HepG2 (cell line): ENCODE results near the gene RPF1. TPM values are rescaled to one million over a fixed set of nuclear protein-coding genes. Genes with fewer than 3 reads are reported as not detected.

Experiments used
- CCDC6 ChIP-seq: sonication (generic); formaldehyde crosslinking; IDR thresholded peaks from 2 replicates; pipeline ENCODE4 v1.8.1; 2022; ENCODE audit warnings: mild to moderate bottlenecking, missing genetic modification reagents, moderate library complexity
- GABPB1 ChIP-seq: IDR thresholded peaks from 2 replicates; pipeline ENCODE4 v1.6.1; 2016; ENCODE audit warnings: mild to moderate bottlenecking, missing genetic modification reagents, moderate library complexity, missing compliant biosample characterization
- HNRNPH1 ChIP-seq: fragments of 200-400 bp; formaldehyde crosslinking; optimal IDR thresholded peaks from 2 replicates; pipeline ENCODE3; 2017; ENCODE audit warnings: mild to moderate bottlenecking, low read depth, low read length
- ISX ChIP-seq: sonication (generic); formaldehyde crosslinking; conservative IDR thresholded peaks from 2 replicates; pipeline ENCODE4 v1.5.0; 2020; ENCODE audit warnings: missing genetic modification reagents
- MTA1 ChIP-seq: sonication (generic); formaldehyde crosslinking; IDR thresholded peaks from 2 replicates; pipeline ENCODE4 v1.4.0; 2020; ENCODE audit warnings: missing genetic modification reagents, mild to moderate bottlenecking, borderline replicate concordance
- NR2F1 ChIP-seq, 2 experiments: fragments of 450-650 bp in 1 of 2; formaldehyde crosslinking in 1 of 2; IDR thresholded peaks; 2 replicates each; pipeline versions ENCODE4 v1.5.0 to v1.6.1; 2016 to 2020; ENCODE audit warnings: mild to moderate bottlenecking in 1 of 2, missing compliant biosample characterization in 1 of 2, missing genetic modification reagents in 1 of 2, moderate library complexity in 1 of 2
- PCBP1 ChIP-seq: fragments of 200-400 bp; formaldehyde crosslinking; IDR thresholded peaks from 2 replicates; pipeline ENCODE4 v1.6.1; 2017; ENCODE audit warnings: mild to moderate bottlenecking, low read depth, low read length, borderline replicate concordance
- RBFOX2 ChIP-seq: fragments of 200-400 bp; formaldehyde crosslinking; IDR thresholded peaks from 2 replicates; pipeline ENCODE4 v1.6.1; 2017; ENCODE audit warnings: low read depth, mild to moderate bottlenecking, low read length
- STAG1 ChIP-seq: sonication (generic); formaldehyde crosslinking; IDR thresholded peaks from 2 replicates; pipeline ENCODE4 v1.4.0; 2020; ENCODE audit warnings: missing genetic modification reagents
- ZBTB1 ChIP-seq: sonication (generic); formaldehyde crosslinking; IDR thresholded peaks from 2 replicates; pipeline ENCODE4 v1.4.0; 2020; ENCODE audit warnings: missing genetic modification reagents, borderline replicate concordance
- ZMAT3 ChIP-seq: sonication (generic); formaldehyde crosslinking; conservative IDR thresholded peaks from 2 replicates; pipeline ENCODE4 v1.7.0; 2021; ENCODE audit warnings: missing genetic modification reagents
- ZNF331 ChIP-seq: sonication (generic); formaldehyde crosslinking; IDR thresholded peaks from 2 replicates; pipeline ENCODE4 v1.4.0; 2020; ENCODE audit warnings: missing genetic modification reagents
- ZNF550 ChIP-seq: sonication (generic); formaldehyde crosslinking; IDR thresholded peaks from 2 replicates; pipeline ENCODE4 v1.4.0; 2020; ENCODE audit warnings: mild to moderate bottlenecking, missing genetic modification reagents, borderline replicate concordance
- ZNF776 ChIP-seq: sonication (generic); formaldehyde crosslinking; IDR thresholded peaks from 2 replicates; pipeline ENCODE4 v1.4.0; 2020; ENCODE audit warnings: mild to moderate bottlenecking, missing genetic modification reagents
- polyA plus RNA-seq, 8 experiments: library from polyadenylated mRNA; depleted of rRNA in 3 of 8; stranded (reverse) in 7 of 8; unstranded in 1 of 8; fragments of >200 nt; fragmentation: Illumina TruSeq in 4 of 8; extraction: Trizol in 4 of 8; gene quantifications; 2 replicates each; pipeline versions ENCODE4 v1.2.1 to v1.2.3, GENCODE V29; 2011 to 2016; ENCODE audit warnings: low read depth in 4 of 8, missing spikeins in 1 of 8, mixed read lengths in 1 of 8; ENCODE audit not compliant: insufficient read depth in 1 of 8
- total RNA-seq, 5 experiments: library from RNA; depleted of rRNA; stranded (reverse); fragments of >200 nt; fragmentation: Illumina TruSeq; extraction: Trizol; gene quantifications; 2 replicates each; pipeline ENCODE4 v1.2.3, GENCODE V29; 2016; ENCODE audit warnings: low read depth in 1 of 5
- TF ChIP-seq, protein P1 (sequence below): sonication (generic); formaldehyde crosslinking; IDR thresholded peaks from 2 replicates; pipeline ENCODE4 v1.5.1; 2020; ENCODE audit warnings: mild to moderate bottlenecking, missing genetic modification reagents, borderline replicate concordance
- TF ChIP-seq, protein P2 (sequence below): sonication (generic); formaldehyde crosslinking; IDR thresholded peaks from 2 replicates; pipeline ENCODE4 v1.5.0; 2020; ENCODE audit warnings: missing genetic modification reagents
- TF ChIP-seq, protein P3 (sequence below): sonication (generic); formaldehyde crosslinking; IDR thresholded peaks from 2 replicates; pipeline ENCODE4 v1.8.0; 2022; ENCODE audit warnings: missing genetic modification reagents, mild to moderate bottlenecking, moderate library complexity, borderline replicate concordance
- TF ChIP-seq, protein P4 (sequence below): IDR thresholded peaks from 2 replicates; pipeline ENCODE4 v1.6.1; 2016; ENCODE audit warnings: missing compliant biosample characterization, missing genetic modification reagents, borderline replicate concordance
- TF ChIP-seq, protein P5 (sequence below): sonication (generic); formaldehyde crosslinking; IDR thresholded peaks from 2 replicates; pipeline ENCODE4 v1.8.0; 2023; ENCODE audit warnings: mild to moderate bottlenecking, missing genetic modification reagents

Gene RPF1
- total and polyA plus RNA-seq, 2 of the 13 experiments (the other 11 are each of a cell fraction or from before 2014, with no cell fraction given) = 23.0 to 39.0 TPM

DNA sequence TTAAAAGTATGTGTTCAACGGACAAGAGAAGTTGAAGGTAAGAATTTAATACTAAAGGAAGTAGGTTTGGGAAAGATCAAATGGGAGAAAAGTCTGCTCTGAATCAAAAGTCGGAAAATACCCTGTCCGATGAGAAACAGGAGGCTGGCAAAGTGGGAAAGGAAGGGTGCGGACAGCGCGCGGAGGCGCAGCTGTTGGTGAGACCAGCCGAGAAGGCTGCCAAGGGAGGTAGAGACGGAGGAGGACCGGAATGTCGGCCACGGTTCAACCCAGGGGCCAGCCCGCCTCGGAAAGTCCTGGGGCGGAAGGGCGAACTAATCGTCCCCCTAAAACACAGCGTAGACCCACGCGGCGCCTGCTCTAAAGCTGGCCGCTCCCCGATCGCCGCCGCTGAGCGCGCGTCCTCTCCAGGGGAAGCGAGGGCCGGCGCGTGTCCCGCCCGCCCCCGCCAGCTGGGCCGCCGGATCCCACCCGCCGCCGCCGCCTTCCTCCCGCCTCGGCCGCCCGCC is 26.5 kb downstream of the RPF1 start (continued):
- TF ChIP-seq PCBP1 (no peak), CCDC6 (CRISPR knock-in tag) (no peak; the same call in 1 of the 2 replicates), RBFOX2 (no peak), STAG1 (no peak), MTA1 (CRISPR knock-in tag) (peak; percentile 16; the same call in 1 of the 2 replicates), ZBTB1 (CRISPR knock-in tag) (no peak), ZNF776 (no peak), ZNF331 (CRISPR knock-in tag) (no peak), ISX (peak; percentile 65; the same call in 1 of the 2 replicates), HNRNPH1 (no peak), GABPB1 (CRISPR knock-in tag) (no peak), NR2F1 (CRISPR knock-in tag; IDR thresholded peaks at IDR 0.05) (no peak), ZNF550 (no peak), ZMAT3 (CRISPR knock-in tag) (0 out of 2 replicates have a peak, but pooled peaks have one; percentile 22)
- TF ChIP-seq, protein P1, sequence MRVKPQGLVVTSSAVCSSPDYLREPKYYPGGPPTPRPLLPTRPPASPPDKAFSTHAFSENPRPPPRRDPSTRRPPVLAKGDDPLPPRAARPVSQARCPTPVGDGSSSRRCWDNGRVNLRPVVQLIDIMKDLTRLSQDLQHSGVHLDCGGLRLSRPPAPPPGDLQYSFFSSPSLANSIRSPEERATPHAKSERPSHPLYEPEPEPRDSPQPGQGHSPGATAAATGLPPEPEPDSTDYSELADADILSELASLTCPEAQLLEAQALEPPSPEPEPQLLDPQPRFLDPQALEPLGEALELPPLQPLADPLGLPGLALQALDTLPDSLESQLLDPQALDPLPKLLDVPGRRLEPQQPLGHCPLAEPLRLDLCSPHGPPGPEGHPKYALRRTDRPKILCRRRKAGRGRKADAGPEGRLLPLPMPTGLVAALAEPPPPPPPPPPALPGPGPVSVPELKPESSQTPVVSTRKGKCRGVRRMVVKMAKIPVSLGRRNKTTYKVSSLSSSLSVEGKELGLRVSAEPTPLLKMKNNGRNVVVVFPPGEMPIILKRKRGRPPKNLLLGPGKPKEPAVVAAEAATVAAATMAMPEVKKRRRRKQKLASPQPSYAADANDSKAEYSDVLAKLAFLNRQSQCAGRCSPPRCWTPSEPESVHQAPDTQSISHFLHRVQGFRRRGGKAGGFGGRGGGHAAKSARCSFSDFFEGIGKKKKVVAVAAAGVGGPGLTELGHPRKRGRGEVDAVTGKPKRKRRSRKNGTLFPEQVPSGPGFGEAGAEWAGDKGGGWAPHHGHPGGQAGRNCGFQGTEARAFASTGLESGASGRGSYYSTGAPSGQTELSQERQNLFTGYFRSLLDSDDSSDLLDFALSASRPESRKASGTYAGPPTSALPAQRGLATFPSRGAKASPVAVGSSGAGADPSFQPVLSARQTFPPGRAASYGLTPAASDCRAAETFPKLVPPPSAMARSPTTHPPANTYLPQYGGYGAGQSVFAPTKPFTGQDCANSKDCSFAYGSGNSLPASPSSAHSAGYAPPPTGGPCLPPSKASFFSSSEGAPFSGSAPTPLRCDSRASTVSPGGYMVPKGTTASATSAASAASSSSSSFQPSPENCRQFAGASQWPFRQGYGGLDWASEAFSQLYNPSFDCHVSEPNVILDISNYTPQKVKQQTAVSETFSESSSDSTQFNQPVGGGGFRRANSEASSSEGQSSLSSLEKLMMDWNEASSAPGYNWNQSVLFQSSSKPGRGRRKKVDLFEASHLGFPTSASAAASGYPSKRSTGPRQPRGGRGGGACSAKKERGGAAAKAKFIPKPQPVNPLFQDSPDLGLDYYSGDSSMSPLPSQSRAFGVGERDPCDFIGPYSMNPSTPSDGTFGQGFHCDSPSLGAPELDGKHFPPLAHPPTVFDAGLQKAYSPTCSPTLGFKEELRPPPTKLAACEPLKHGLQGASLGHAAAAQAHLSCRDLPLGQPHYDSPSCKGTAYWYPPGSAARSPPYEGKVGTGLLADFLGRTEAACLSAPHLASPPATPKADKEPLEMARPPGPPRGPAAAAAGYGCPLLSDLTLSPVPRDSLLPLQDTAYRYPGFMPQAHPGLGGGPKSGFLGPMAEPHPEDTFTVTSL (CRISPR knock-in tag) = no peak
- TF ChIP-seq, protein P2, sequence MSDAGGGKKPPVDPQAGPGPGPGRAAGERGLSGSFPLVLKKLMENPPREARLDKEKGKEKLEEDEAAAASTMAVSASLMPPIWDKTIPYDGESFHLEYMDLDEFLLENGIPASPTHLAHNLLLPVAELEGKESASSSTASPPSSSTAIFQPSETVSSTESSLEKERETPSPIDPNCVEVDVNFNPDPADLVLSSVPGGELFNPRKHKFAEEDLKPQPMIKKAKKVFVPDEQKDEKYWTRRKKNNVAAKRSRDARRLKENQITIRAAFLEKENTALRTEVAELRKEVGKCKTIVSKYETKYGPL (CRISPR knock-in tag) = no peak
- TF ChIP-seq, protein P3, sequence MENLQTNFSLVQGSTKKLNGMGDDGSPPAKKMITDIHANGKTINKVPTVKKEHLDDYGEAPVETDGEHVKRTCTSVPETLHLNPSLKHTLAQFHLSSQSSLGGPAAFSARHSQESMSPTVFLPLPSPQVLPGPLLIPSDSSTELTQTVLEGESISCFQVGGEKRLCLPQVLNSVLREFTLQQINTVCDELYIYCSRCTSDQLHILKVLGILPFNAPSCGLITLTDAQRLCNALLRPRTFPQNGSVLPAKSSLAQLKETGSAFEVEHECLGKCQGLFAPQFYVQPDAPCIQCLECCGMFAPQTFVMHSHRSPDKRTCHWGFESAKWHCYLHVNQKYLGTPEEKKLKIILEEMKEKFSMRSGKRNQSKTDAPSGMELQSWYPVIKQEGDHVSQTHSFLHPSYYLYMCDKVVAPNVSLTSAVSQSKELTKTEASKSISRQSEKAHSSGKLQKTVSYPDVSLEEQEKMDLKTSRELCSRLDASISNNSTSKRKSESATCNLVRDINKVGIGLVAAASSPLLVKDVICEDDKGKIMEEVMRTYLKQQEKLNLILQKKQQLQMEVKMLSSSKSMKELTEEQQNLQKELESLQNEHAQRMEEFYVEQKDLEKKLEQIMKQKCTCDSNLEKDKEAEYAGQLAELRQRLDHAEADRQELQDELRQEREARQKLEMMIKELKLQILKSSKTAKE (CRISPR knock-in tag) = 0 out of 2 replicates have a peak, but pooled peaks have one; percentile 6
- TF ChIP-seq, protein P4, sequence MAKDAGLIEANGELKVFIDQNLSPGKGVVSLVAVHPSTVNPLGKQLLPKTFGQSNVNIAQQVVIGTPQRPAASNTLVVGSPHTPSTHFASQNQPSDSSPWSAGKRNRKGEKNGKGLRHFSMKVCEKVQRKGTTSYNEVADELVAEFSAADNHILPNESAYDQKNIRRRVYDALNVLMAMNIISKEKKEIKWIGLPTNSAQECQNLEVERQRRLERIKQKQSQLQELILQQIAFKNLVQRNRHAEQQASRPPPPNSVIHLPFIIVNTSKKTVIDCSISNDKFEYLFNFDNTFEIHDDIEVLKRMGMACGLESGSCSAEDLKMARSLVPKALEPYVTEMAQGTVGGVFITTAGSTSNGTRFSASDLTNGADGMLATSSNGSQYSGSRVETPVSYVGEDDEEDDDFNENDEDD = no peak
- TF ChIP-seq, protein P5, sequence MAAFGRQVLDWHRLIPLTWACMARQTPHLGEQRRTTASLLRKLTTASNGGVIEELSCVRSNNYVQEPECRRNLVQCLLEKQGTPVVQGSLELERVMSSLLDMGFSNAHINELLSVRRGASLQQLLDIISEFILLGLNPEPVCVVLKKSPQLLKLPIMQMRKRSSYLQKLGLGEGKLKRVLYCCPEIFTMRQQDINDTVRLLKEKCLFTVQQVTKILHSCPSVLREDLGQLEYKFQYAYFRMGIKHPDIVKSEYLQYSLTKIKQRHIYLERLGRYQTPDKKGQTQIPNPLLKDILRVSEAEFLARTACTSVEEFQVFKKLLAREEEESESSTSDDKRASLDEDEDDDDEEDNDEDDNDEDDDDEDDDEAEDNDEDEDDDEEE (CRISPR knock-in tag) = no peak
